PFSK-1 (cell line): ENCODE results near the gene ARHGEF10L.

Source experiments
- POLR2AphosphoS5 ChIP-seq: IDR thresholded peaks from 2 replicates; pipeline ENCODE4 v1.6.1; 2012; ENCODE audit warnings: low read depth, mild to moderate bottlenecking, control low read depth, low read length, moderate library complexity
- REST ChIP-seq, 2 experiments: IDR thresholded peaks; 2 replicates each; pipeline versions ENCODE4 v1.6.1 to v1.8.0; 2011 to 2012; ENCODE audit warnings: low read depth in 2 of 2, low read length in 2 of 2, control low read depth in 1 of 2, inconsistent platforms in 1 of 2, mild to moderate bottlenecking in 1 of 2, moderate library complexity in 1 of 2; ENCODE audit not compliant: insufficient read depth in 1 of 2
- SIN3A ChIP-seq: IDR thresholded peaks from 2 replicates; pipeline ENCODE4 v1.6.1; 2012; ENCODE audit warnings: mild to moderate bottlenecking, low read length, moderate library complexity, borderline replicate concordance; ENCODE audit not compliant: insufficient read depth

- TF ChIP-seq REST (IDR thresholded peaks at IDR 0.05; ENCODE audit: insufficient read depth in 1 of 2, low read depth in 2 of 2, low read length in 2 of 2) (no peak), SIN3A (no peak), POLR2AphosphoS5 (no peak)
Observed at GRCh38 chr1:17675744-17676143, 136.2 kb downstream of the ARHGEF10L start.
